Panc1 (cell line): ENCODE measurements around the gene CTDSP2. TPM values are rescaled to one million over a fixed set of nuclear protein-coding genes. Genes with fewer than 3 reads are reported as not detected.

Experiments used
- ATAC-seq: fragments of 200-7000 bp; cut with Tn5 transposase; 2 replicates; pipeline ENCODE4 v1.9.1; 2020; ENCODE audit warnings: mild to moderate bottlenecking, moderate library complexity
- BruUV-seq: library from RNA; stranded (reverse); fragments of 400-500 nt; replicated peaks from 2 replicates; lab custom pipeline; 2021; lab: Mats Ljungman, UMichigan
- CTCF ChIA-PET: fragments of 300-600 bp; sonication (Branson Sonifier 250); formaldehyde crosslinking; loops from one replicate; lab custom pipeline; 2022; ENCODE audit warnings: antibody characterized with exemption; lab: Charles Lee
- POLR2A ChIA-PET: fragments of 300-600 bp; sonication (Branson Sonifier 250); formaldehyde crosslinking; loops from one replicate; lab custom pipeline; 2022; ENCODE audit warnings: antibody characterized with exemption; lab: Charles Lee
- DNase-seq: peaks from one replicate; pipeline ENCODE4 v3.0.0-alpha.2; 2010; ENCODE audit warnings: low read depth, low spot score
- H3K27ac ChIP-seq: 2 replicates; pipeline ENCODE4 v1.5.1; 2011; ENCODE audit warnings: mild to moderate bottlenecking, low read length, inconsistent platforms
- H3K27me3 ChIP-seq: fragments of 200-500 bp; sonication (Bioruptor generic); 2 replicates; pipeline ENCODE4 v1.6.0; 2014; ENCODE audit warnings: low read length, inconsistent platforms; ENCODE audit not compliant: control insufficient read depth, insufficient read depth
- H3K36me3 ChIP-seq: fragments of 200-500 bp; sonication (Bioruptor generic); 2 replicates; pipeline ENCODE4 v1.5.1; 2014; ENCODE audit warnings: inconsistent platforms, mild to moderate bottlenecking, low read length, moderate library complexity; ENCODE audit not compliant: control insufficient read depth, insufficient read depth
- H3K4me1 ChIP-seq: 2 replicates; pipeline ENCODE4 v1.5.1; 2011; ENCODE audit warnings: inconsistent platforms, mild to moderate bottlenecking, low read length, moderate library complexity; ENCODE audit not compliant: control insufficient read depth, insufficient read depth
- H3K4me3 ChIP-seq, 2 experiments: 2 replicates each; pipeline ENCODE4 v1.5.1; 2011 to 2012; ENCODE audit warnings: low read depth in 2 of 2, low read length in 2 of 2, mild to moderate bottlenecking in 2 of 2, inconsistent platforms in 1 of 2, moderate library complexity in 1 of 2
- H3K9me3 ChIP-seq: fragments of 200-500 bp; sonication (Bioruptor generic); 2 replicates; pipeline ENCODE4 v1.5.1; 2014; ENCODE audit warnings: low read depth, mild to moderate bottlenecking, inconsistent platforms, low read length, moderate library complexity; ENCODE audit not compliant: control insufficient read depth, insufficient read depth
- CTCF ChIP-seq: fragments of 450-650 bp; IDR thresholded peaks from 2 replicates; pipeline ENCODE4 v1.5.1; 2017; ENCODE audit warnings: mild to moderate bottlenecking
- POLR2AphosphoS5 ChIP-seq: IDR thresholded peaks from 2 replicates; pipeline ENCODE4 v1.6.1; 2012; ENCODE audit warnings: mild to moderate bottlenecking, low read depth, low read length, moderate library complexity
- REST ChIP-seq, 2 experiments: IDR thresholded peaks; 2 replicates each; pipeline ENCODE4 v1.6.1; 2011 to 2012; ENCODE audit warnings: low read depth in 2 of 2, control low read depth in 1 of 2, low read length in 1 of 2, mild to moderate bottlenecking in 1 of 2, moderate library complexity in 1 of 2; ENCODE audit not compliant: insufficient read depth in 1 of 2
- SIN3A ChIP-seq: IDR thresholded peaks from 2 replicates; pipeline ENCODE4 v1.6.1; 2012; ENCODE audit warnings: low read depth, mild to moderate bottlenecking, low read length, moderate library complexity, borderline replicate concordance; ENCODE audit not compliant: insufficient read depth
- TCF7L2 ChIP-seq: IDR thresholded peaks from 2 replicates; pipeline ENCODE4 v1.6.1; 2011; ENCODE audit warnings: mild to moderate bottlenecking, low read depth, low read length, inconsistent platforms
- in situ Hi-C: cut with HindIII; loops from 2 replicates; pipeline ENCODE4 v1.10.0; 2016; ENCODE audit warnings: low sequenced_read_pairs, low pct_unique_long_range_greater_than_20kb
- intact Hi-C: fragments of 100-400 bp; cut with micrococcal nuclease; formaldehyde crosslinking; loops from one replicate; pipeline ENCODE4 v1.10.0; 2022; ENCODE audit not compliant: unreplicated experiment
- total RNA-seq: library from RNA; stranded (reverse); gene quantifications from one replicate; pipeline ENCODE4 v1.2.1, GENCODE V29; 2021; ENCODE audit not compliant: unreplicated experiment

Gene CTDSP2
- total RNA-seq, 1 experiment from 2014 or later: 120 TPM

- ChIA-PET POLR2A (no interaction called here), CTCF (interaction anchor here (0.7 kb wide), 1 partner anchor 19 kb away, joined by 6 read pairs; no protein-coding TSS in a partner anchor)
- peaks cover 4% of the 10 kb centered on the region; the same call in 1 of the 2 replicates for H3K4me1 ChIP-seq
- H3K27ac ChIP-seq: no peak overlapping the region
- no peaks in the 10 kb centered on the region for H3K9me3 ChIP-seq
- 0 out of 2 replicates have a peak, but pooled peaks cover 2% of the 10 kb centered on the region for H3K36me3 ChIP-seq
- BruUV-seq: no TSS peak
- H3K27me3 ChIP-seq: no peaks in the 10 kb centered on the region
- H3K4me3 ChIP-seq: no peak overlapping the region
- DNase-seq: no peak
- intact Hi-C loops: no loop called here
- no peak for ATAC-seq
- in situ Hi-C loops: no loop called here
- no peak for TF ChIP-seq SIN3A
These were observed 69.2 kb downstream of the CTDSP2 start for GRCh38 chr12:57777367-57777766.

GRCh38 chr12:57776247-57776587 is 70.3 kb downstream of the CTDSP2 start:
- ATAC-seq: no peak
- no peaks in the 10 kb centered on the region for H3K27me3 ChIP-seq
- peaks cover 4% of the 10 kb centered on the region; the same call in 1 of the 2 replicates for H3K4me1 ChIP-seq
- ChIA-PET POLR2A (no interaction called here), CTCF (no interaction called here)
- in situ Hi-C loops (no loop called here), intact Hi-C loops (no loop called here)
- TF ChIP-seq POLR2AphosphoS5 (no peak), SIN3A (no peak), REST (IDR thresholded peaks at IDR 0.05; ENCODE audit: insufficient read depth in 1 of 2, low read depth in 2 of 2, low read length in 1 of 2) (no peak), TCF7L2 (no peak), CTCF (no peak; the same call in 1 of the 2 replicates)
- peaks cover 2% of the 10 kb centered on the region; the same call in 1 of the 2 replicates for H3K36me3 ChIP-seq
- no peak overlapping the region for H3K27ac ChIP-seq
- H3K4me3 ChIP-seq: no peak overlapping the region
- H3K9me3 ChIP-seq: no peaks in the 10 kb centered on the region
- no TSS peak for BruUV-seq
- no peak for DNase-seq

- Histone ChIP-seq H3K4me1 (peaks cover 4% of the 10 kb centered on the region; the same call in 1 of the 2 replicates), H3K27me3 (no peaks in the 10 kb centered on the region), H3K27ac (no peak overlapping the region), H3K36me3 (peaks cover 2% of the 10 kb centered on the region; the same call in 1 of the 2 replicates), H3K9me3 (no peaks in the 10 kb centered on the region), H3K4me3 (no peak overlapping the region)
- in situ Hi-C loops: no loop called here
- ChIA-PET CTCF (interaction anchor here (0.6 to 0.7 kb wide), 2 partner anchors 31 to 165 kb away, joined by 3 to 9 read pairs; partner anchors contain the start of gene TSPAN31), POLR2A (no interaction called here)
- no peak for ATAC-seq
- intact Hi-C loops: no loop called here
- BruUV-seq: no TSS peak
- no peak for TF ChIP-seq TCF7L2
- TF ChIP-seq SIN3A: no peak
- TF ChIP-seq POLR2AphosphoS5: no peak
- no peak; the same call in 1 of the 2 replicates for TF ChIP-seq CTCF
- no peak for TF ChIP-seq REST (IDR thresholded peaks at IDR 0.05; ENCODE audit: insufficient read depth in 1 of 2, low read depth in 2 of 2, low read length in 1 of 2)
- no peak for DNase-seq
These were observed 70.8 kb downstream of the CTDSP2 start for GRCh38 chr12:57775563-57776246.
